AG04449 (cell line): ENCODE data around the gene TMEM150C.

Experiments used
- CTCF ChIA-PET: fragments of 350-600 bp; formaldehyde crosslinking; extraction: SDS; loops from one replicate; lab custom pipeline; 2021; ENCODE audit warnings: antibody characterized with exemption; lab: Yijun Ruan, JAX
- POLR2A ChIA-PET: fragments of 400-600, 350-600 bp; formaldehyde crosslinking; extraction: SDS; loops from one replicate; lab custom pipeline; 2020; ENCODE audit warnings: antibody characterized with exemption, inconsistent platforms; lab: Yijun Ruan, JAX
- DNase-seq: peaks from one replicate; pipeline ENCODE4 v3.0.0-alpha.2; 2010; ENCODE audit warnings: low read depth, low spot score
- H3K4me3 ChIP-seq: 2 replicates; pipeline ENCODE4 v1.5.1; 2011; ENCODE audit warnings: low read depth, mild to moderate bottlenecking, control low read depth, low read length
- CTCF ChIP-seq: IDR thresholded peaks from one replicate; pipeline ENCODE4 v1.5.1; 2011; ENCODE audit warnings: mild to moderate bottlenecking, moderate library complexity, low read length, control low read depth, inconsistent platforms; ENCODE audit not compliant: insufficient read depth; ENCODE audit errors: missing control alignments

The TMEM150C gene

GRCh38 chr4:82501154-82501442, 60.7 kb downstream of the TMEM150C start:
- H3K4me3 ChIP-seq: no peak overlapping the region
- CTCF ChIA-PET: interaction anchor here (1.8 kb wide), 1 partner anchor 238 kb away, joined by 5 read pairs; no protein-coding TSS in a partner anchor
- DNase-seq: no peak
- TF ChIP-seq CTCF: no peak
- POLR2A ChIA-PET: no interaction called here

- ChIA-PET CTCF (interaction anchor here (0.8 to 1.8 kb wide), 3 partner anchors 10 to 239 kb away, joined by 5 read pairs; no protein-coding TSS in a partner anchor), POLR2A (no interaction called here)
- DNase-seq: no peak
- no peak overlapping the region for H3K4me3 ChIP-seq
- TF ChIP-seq CTCF: no peak
These were observed 61.2 kb downstream of the TMEM150C start for GRCh38 chr4:82500435-82501153.

- no peak overlapping the region for H3K4me3 ChIP-seq
These were observed 61.9 kb downstream of the TMEM150C start for GRCh38 chr4:82499738-82500434.

GRCh38 chr4:82496349-82496748, 65.4 kb downstream of the TMEM150C start:
- POLR2A ChIA-PET: no interaction called here
- TF ChIP-seq CTCF: no peak
- no peak for DNase-seq
- H3K4me3 ChIP-seq: no peak overlapping the region
- CTCF ChIA-PET: no interaction called here

More at GRCh38 chr4:82499738-82500434, 61.9 kb downstream of the TMEM150C start:
- ChIA-PET CTCF (interaction anchor here (0.8 to 1.8 kb wide), 3 partner anchors 9 to 239 kb away, joined by 5 read pairs; no protein-coding TSS in a partner anchor), POLR2A (no interaction called here)
- TF ChIP-seq CTCF: no peak
- no peak for DNase-seq

- no peak overlapping the region for H3K4me3 ChIP-seq
- ChIA-PET POLR2A (no interaction called here), CTCF (no interaction called here)
- no peak for TF ChIP-seq CTCF
- no peak for DNase-seq
These were observed 66.1 kb downstream of the TMEM150C start for GRCh38 chr4:82495666-82496065.

GRCh38 chr4:82493721-82494425, 67.9 kb downstream of the TMEM150C start:
- peak; percentile 51 for DNase-seq
- CTCF ChIA-PET: interaction anchor here (1.4 kb wide), 1 partner anchor 245 kb away, joined by 6 read pairs; no protein-coding TSS in a partner anchor
- no peak overlapping the region for H3K4me3 ChIP-seq
- POLR2A ChIA-PET: no interaction called here
- TF ChIP-seq CTCF: no peak
